HG02840 (cell line): Measurements from ENCODE around the gene EIF3CL.
"Not testable (repeated sequence)": the region's sequence is repeated elsewhere in the genome, so short reads cannot be mapped to it uniquely, and the experiment has no call there.

Experiments used
- ATAC-seq: cut with Tn5 transposase; IDR thresholded peaks from one replicate; pipeline ENCODE4 v1.9.1; 2021; ENCODE audit warnings: mild to moderate bottlenecking, moderate library complexity, moderate number of reproducible peaks; ENCODE audit not compliant: unreplicated experiment, low FRiP score

The EIF3CL gene, protein sequence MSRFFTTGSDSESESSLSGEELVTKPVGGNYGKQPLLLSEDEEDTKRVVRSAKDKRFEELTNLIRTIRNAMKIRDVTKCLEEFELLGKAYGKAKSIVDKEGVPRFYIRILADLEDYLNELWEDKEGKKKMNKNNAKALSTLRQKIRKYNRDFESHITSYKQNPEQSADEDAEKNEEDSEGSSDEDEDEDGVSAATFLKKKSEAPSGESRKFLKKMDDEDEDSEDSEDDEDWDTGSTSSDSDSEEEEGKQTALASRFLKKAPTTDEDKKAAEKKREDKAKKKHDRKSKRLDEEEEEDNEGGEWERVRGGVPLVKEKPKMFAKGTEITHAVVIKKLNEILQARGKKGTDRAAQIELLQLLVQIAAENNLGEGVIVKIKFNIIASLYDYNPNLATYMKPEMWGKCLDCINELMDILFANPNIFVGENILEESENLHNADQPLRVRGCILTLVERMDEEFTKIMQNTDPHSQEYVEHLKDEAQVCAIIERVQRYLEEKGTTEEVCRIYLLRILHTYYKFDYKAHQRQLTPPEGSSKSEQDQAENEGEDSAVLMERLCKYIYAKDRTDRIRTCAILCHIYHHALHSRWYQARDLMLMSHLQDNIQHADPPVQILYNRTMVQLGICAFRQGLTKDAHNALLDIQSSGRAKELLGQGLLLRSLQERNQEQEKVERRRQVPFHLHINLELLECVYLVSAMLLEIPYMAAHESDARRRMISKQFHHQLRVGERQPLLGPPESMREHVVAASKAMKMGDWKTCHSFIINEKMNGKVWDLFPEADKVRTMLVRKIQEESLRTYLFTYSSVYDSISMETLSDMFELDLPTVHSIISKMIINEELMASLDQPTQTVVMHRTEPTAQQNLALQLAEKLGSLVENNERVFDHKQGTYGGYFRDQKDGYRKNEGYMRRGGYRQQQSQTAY

DNA sequence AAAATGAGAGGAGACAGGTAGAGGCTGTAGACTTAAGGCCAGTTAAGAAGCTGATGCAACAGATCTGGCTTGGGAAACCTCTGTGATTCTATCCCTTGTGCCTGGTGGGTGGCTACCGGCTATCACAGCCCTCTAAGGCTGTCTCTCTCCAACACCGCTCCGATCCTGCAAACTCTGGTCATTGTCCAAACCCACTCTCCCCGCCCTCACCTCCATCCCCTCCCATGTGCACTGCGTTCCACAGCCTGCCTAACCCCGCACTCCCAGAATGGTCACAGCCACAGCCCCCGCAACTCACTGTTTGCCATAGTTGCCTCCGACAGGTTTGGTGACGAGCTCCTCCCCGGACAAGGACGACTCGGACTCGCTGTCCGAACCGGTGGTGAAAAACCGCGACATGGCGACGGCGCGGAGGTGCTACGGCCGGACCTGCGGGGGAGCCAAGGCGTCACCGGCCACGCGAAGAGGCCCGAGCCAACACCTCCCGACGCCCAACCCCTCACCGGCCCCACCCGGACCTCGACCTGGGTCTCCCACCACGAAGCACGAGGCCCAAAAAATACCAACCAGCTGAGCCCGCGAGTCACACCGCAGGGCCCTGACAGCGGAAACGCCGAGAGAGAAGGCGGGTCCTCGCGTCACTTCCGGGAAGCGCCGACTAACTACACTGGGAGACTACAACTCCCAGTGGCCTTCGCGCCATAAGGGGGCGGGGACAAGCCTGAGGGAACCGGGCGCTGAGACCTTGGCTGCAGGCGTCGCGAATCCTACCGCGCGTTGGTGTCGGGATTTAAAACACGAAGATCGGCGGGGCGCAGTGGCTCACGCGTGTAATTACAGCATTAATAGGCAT is at the start of gene EIF3CL:
Gene EIF3CL (minus strand): TSS at position 622 of the 853 bp plus-strand sequence. CDS start 223 bp downstream, at position 399.
- peak; percentile 92 for ATAC-seq

DNA sequence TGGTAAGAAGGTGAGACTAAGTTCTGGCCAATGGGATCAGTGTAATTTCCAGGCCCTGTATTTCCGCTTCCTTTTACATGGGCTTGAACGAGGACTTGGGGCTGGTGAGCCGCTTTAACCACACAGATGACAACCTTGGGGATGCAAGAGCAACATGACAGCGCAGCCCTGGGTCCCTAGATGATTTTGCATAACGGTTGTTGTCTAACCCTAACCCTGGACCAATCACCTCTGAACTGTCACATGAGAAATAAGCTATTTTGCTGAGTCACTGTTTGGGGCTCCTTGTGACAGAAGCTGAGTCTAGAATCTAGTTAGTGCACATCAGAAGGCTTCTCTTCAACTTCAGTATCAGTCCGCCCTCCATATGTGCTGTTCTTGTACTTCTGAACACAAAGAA is 43.4 kb upstream of the EIF3CL start:
- not testable (repeated sequence) for ATAC-seq

DNA sequence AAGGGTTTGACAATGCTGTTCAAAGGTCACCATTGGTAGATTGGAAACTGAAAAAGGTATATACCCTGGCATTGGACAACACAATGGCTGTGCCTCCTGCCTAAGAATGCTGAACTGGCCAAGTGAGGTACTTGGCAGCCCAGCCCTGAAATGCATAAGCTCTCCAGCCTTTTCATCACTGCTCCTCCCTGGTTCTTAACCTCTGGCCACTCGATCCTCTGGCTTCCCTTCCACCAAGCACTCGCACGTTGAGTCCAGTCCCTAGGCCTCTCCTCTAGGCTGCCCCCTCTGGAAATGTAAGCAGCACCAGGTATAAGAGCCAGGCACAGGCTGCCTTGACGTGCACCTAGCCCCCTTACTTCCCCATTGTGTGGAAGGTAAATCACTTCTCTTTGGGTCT is 42.7 kb upstream of the EIF3CL start:
- ATAC-seq, result not testable (repeated sequence)

DNA sequence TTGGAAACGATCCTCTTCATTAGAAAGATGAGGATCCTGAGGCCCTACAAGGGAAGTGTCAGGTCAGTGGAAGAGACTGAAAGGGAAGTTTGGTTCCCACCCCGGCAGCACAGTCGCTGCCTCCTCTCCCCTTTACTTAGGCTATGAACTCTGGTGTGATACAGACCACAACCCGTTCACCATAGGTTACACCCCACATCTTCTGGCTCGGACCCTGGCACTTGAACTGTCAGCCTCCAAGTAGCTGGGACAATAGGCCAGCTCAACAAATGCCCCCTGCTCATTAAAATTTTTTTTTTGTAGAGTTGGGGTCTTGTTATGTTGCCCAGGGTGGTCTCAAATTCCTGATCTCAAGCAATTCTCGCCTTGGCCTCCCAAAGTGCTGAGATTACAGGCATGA is 40.3 kb upstream of the EIF3CL start:
- ATAC-seq, result not testable (repeated sequence)

DNA sequence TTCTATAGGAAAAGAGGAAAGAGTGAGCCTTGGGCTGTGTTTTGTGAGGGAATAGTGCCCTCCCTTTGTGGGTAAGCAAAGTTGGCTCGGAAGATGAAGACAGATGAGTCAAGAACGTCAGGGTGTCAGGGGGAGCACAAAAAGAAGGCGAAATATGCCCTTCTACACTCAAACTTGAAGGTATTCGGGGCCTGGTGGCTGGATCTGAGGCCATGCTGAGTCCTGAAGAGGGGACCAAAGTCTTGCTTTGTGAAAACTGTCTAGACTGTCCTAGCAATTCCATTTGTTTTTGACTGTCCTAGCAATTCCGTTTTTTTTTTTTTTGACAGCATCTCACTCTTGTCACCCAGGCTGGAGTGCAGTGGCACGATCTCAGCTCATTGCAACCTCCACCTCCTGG is 35.3 kb upstream of the EIF3CL start:
- ATAC-seq, result not testable (repeated sequence)

DNA sequence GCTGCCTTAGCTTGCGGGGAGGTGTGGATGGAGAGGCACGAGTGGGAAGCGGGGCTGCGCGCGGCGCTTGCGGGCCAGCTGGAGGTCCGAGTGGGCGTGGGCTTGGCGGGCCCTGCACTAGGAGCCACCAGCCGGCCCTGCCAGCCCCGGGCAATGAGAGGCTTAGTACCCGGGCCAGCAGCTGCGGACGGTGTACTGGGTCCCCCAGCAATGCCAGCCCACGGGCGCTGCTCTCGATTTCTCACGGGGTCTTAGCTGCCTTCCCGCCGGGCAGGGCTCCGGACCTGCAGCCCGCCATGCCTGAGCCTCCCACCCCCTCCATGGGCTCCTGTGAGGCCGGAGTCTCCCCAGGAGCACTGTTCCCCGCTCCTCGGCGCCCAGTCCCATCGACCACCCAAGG is 31.7 kb upstream of the EIF3CL start:
- ATAC-seq, result not testable (repeated sequence)

DNA sequence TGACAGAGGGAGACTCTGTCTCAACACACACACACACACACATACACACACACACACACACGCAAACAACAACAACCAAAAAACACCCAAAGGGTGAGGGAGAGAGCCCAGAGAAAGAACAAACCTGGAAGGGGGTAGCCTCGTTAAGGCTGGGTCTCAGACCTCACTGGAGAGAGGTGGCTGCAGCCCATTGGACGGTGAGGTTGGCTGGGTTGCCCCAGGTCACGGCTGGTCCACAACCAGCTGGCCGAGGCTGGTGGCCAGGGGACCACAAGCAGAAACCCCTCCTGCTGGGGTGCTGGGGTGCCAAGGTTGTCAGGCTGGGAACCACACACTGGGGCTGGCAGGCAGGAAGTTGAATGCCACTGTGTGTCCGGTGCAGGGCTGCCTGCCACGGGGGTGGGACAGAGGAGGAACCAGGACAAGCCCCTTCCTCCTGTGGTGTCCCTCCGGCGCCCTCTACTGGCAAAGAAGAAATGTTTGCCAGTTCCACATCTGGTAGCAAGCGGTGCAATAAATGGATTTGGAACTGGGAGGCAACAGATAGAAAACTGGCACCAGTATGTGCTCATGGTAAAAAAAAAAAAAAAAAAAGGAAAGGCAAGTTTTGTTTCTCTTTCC is 22.5 kb upstream of the EIF3CL start:
- ATAC-seq, result not testable (repeated sequence)

DNA sequence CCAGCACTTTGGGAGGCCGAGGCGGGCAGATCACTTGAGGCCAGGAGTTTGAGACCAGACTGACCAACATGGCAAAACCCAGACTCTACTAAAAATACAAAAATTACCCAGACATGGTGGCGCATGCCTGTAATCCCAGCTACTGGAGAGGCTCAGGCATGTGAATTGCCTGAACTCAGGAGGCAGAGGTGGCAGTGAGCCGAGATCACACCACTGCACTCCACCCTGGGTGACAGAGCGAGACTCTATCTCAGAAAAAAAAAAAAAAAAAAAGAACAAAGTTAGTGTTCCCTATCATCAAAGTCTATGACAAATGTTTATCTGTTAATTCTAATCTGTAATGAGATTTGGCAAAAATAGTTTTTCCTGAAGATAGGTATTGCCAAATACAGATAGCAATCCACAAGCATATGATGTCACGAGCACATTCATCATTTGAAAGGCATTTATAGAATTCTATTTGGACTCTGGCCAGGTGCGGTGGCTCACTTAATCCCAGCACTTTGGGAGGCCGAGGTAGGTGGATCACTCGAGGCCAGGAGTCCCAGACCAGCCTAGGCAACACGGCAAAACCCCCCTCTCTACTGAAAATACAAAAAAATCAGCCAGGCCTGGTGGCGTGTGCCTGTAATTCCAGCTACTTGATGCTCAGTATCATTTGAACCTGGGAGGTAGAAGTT is 17.6 kb upstream of the EIF3CL start:
- ATAC-seq, result not testable (repeated sequence)

DNA sequence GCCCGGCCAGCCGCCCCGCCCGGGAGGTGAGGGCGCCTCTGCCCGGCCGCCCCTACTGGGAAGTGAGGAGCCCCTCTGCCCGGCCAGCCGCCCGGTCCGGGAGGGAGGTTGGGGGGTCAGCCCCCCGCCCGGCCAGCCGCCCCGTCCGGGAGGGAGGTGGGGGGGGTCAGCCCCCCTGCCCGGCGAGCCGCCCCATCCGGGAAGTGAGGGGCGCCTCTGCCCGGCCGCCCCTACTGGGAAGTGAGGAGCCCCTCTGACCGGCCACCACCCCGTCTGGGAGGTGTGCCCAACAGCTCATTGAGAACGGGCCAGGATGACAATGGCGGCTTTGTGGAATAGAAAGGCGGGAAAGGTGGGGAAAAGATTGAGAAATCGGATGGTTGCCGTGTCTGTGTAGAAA is 13.4 kb upstream of the EIF3CL start:
- ATAC-seq, result not testable (repeated sequence)

DNA sequence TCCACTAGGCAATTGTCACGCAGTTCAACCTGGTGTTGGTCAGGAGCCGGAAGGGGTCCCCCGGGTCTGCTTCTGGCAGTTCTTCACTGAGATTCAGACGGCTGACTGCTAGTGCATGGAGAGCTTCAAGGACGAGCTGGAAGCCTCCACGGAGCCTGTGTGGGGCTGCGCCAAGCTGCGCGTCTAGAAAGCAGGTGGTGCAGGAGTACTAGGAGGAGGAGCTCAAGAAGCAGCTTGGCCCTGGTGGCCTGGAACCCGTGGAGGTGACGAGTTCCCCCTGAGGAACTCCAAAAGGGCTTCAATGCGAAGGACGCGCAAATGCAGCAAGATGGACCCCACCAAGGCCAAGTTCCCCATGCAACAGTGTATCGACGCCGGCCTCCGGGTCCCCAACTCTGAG is 10.9 kb upstream of the EIF3CL start:
- ATAC-seq, result not testable (repeated sequence)

DNA sequence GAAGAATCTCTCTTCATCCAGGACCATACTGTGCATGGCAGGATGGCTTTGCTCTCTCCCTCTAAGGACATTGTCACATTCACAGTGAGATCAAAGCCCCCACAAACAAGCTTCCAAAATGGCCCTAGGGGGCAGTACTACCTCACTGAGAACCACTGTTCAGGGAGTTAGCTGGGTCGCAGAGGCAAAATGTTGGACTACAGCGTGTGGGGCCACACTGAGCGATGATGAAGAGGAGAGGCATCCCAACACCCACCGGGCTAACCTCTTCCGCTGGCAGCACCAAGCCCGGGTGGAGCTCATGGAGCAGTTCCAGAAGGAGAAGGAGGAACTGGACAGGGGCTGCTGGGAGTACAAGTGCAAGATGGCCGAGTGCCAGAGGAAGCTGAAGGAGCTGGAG is 9.9 kb upstream of the EIF3CL start:
- ATAC-seq, result not testable (repeated sequence)

DNA sequence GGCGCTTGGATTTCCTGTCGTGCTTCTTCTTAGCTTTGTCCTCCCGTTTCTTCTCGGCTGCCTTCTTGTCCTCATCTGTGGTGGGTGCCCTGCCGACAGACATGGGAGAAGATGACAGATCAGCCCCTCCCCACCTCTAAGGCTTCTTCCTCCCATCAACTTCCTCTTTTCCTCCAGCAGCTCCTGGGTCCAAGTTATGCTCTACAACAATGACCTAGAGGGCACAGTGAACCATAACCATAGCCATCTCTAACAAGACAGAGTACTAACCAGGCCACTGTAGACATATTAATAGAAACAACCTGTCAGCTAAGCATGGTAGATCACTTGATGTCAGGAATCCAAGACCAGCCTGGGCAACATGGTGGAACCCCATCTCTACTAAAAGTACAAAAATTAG is 11.6 kb downstream of the EIF3CL start:
- not testable (repeated sequence) for ATAC-seq

DNA sequence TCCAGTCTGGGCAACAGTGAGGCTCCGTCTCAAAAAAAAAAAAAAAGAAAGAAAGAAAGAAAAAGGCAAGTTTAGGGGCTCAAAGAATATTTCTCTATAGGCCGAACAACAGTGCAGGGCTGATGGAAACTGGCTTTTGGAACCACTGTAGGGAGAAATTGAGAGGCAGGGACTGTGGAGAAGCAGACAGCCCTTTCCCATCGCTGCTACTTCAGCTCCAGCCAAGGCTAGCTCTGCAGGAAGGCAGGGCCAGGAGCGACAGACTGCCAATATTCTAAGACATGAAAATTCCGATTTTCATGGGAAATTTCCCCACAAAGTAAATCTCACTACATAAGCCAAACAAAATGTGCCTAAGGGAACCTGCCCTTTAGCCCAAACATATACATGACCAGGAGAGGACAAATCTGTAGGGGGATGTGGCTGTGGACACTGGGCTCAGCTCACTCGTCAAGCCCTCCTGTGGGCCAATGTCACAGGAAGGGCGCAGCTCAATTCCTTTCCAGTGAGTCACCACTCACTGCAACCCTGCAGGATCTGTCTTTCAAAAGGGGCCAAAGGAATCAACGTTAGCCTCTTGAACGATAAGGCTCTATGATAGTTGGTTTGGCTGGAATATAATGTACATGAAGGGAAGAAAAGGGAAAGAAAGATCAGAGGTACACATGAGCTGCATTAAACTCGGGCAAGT is 21.3 kb downstream of the EIF3CL start:
- not testable (repeated sequence) for ATAC-seq

DNA sequence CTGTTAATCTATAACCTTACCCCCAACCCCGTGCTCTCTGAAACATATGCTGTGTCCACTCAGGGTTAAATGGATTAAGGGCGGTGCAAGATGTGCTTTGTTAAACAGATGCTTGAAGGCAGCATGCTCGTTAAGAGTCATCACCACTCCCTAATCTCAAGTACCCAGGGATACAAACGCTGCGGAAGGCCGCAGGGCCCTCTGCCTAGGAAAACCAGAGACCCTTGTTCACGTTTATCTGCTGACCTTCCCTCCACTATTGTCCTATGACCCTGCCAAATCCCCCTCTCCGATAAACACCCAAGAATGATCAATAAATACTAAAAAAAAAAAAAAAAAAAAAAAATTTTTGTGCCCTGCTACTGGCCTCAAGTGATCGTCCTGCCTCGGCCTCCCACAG is 25.8 kb downstream of the EIF3CL start:
- ATAC-seq, result not testable (repeated sequence)

DNA sequence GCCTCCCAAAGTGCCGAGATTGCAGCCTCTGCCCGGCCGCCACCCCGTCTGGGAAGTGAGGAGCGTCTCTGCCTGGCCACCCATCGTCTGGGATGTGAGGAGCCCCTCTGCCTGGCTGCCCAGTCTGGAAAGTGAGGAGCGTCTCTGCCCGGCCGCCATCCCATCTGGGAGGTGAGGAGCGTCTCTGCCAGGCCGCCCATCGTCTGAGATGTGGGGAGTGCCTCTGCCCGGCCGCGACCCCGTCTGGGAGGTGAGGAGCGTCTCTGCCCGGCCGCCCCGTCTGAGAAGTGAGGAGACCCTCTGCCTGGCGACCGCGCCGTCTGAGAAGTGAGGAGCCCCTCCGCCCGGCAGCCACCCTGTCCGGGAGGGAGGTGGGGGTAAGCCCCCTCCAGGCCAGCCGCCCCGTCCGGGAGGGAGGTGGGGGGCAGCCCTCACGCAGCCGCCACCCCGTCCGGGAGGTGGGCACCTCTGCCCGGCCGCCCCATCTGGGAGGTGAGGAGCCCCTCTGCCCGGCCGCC is 26.5 kb downstream of the EIF3CL start:
- not testable (repeated sequence) for ATAC-seq

DNA sequence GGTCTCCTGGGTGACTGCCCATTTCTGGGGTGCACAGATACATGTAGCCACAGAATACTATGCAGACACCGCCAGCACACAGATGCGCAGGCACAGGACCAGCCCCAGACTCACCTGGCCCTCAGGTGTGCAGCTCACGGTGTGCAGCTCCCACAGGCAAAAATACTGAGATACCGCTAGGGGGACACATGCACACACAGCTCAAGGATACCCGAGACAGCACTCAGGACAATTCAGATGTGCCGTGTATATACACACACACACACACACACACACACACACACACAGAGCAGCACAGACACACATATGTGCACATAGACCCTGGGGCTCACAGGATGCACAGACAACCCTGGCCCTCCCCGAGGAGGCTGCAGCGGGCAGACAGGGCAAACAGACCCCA is 28.5 kb downstream of the EIF3CL start:
- not testable (repeated sequence) for ATAC-seq

DNA sequence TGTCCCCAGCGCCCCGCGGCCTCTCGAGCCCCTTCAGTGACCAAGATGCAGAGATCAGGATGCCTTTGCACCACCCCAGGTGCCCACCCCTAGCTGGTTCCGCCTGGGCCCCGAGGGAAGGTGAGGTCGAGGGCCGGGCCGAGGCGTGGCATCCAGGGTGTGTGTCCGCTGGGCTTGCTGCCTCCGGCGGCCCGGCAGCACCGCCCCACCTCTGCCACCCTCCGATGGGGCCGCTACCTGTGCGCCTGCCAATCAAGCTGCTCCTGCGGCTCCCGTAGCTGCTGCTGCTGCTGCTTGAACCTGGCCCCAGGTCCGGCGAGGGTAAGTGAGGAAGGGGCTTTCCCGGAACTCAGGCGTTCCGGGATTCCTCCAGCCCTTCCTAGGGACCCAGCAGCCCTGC is 29.4 kb downstream of the EIF3CL start:
- not testable (repeated sequence) for ATAC-seq

DNA sequence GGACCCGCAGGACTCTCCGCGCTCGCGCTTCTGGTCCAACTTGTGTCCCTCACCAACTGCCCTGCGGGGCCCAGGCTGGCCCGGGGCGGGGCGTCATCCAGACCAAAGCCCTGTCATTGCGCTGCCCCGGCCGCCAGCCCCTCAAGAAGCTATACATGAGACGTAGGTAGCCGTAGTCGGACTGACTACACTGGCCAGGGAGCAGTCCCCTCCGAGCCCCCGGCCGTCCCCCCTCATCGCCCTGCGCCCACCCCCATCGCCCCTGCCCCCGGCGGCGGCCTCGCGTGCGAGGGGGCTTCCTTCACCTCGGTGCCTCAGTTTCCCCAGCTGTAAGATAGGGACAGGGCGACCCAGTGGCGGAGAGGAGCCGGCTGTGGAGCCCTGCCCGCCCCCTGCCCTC is 35.7 kb downstream of the EIF3CL start:
- not testable (repeated sequence) for ATAC-seq
